HG02763 (cell line): ENCODE data around the gene ZBED6.
"Not testable (repeated sequence)": the region's sequence is repeated elsewhere in the genome, so short reads cannot be mapped to it uniquely, and the experiment has no call there.

ENCODE experiments used
- ATAC-seq: cut with Tn5 transposase; IDR thresholded peaks from one replicate; pipeline ENCODE4 v1.9.1; 2021; ENCODE audit warnings: mild to moderate bottlenecking, moderate library complexity; ENCODE audit not compliant: unreplicated experiment

ZBED6 gene

DNA sequence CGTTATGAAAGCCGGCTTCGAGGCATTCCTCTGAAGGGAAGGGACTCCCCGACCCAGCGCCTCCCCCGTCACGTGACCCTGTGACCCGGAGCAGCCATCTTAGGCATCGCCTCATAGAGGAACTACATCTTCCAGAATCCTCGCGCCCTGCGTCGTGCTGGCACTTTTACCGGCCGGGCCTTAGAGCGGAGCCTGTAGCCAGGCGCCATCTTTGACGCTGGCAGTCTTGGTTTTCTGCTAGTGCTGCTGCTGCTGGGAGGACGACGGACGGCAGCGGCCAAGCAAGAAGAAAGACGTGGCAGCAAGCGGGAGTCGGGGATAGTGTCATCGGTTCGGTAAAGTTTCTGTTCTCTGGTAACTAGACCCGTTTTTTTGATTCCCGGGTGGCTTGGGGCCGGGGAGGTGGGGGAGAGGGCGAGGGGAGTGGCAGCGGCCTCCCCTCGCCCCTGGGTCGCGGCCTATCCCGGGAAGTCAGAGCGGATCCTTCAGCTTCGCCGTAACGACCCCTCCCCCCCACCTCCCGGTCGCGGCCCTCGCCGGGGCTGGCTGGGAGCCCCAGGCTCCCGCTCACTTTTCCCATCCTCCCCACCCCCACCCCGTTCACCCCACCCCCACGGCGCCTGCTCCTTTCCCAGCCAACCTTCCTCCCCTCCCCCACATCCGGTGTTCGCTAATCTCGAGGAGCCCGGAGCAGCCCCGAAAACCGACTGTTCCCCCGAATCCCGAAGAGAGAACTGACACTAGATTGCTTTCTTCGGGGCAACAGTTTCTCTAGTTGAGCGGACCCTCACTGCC is at the start of gene ZBED6, which contains the start of gene ZC3H11A:
Gene ZBED6, plus strand, starts transcription at position 183 of the 795 bp plus-strand sequence. CDS start 1,900 bp downstream, outside the sequence.
Gene ZC3H11A, plus strand, starts transcription at position 183 of the 795 bp plus-strand sequence. CDS start 21,448 bp downstream, outside the sequence.
- ATAC-seq: peak; percentile 98

- no peak for ATAC-seq
Measured at GRCh38 chr1:203746281-203746680, 49.1 kb upstream of the ZBED6 start.

DNA sequence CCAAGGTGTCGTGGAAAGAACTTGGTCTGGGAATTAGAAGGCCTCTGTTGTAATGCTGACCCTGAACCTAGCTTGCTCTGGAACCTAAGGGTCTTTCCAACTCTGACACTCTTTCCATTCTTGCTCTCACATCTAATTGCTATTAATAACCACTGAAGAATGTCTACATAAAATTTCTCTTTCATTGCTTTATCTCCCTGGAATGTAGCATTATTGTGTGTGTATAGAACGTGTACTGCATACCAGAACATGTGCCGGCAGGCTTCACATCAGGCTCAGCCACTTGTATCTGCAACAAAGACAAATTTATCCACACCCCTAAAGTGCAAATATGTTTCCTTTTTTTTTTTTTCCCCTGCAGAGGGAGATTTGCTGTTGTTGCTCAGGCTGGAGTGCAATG is 44.4 kb upstream of the ZBED6 start:
- no peak for ATAC-seq

GRCh38 chr1:203751618-203752361 is 43.6 kb upstream of the ZBED6 start:
- ATAC-seq: not testable (repeated sequence)

DNA sequence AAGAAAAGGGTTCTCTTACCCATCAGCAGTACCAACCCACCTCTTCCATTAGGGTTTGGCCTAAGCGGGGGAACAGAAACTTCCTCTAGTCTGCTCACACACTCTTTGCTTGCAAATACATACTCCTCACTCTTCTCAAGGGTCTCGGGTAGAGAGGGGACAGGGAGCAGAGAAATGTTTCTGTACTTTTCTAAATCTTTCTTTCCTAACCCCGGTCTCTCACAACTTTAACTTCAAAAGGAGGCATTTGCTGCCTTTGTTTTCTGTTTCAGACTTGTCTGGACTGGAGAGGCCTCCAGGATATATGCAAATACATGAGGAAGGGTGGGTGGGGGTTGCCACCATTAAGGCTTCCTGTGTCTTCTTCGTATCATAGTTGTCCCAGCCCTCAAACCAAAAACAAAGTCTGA is 41.0 kb upstream of the ZBED6 start:
- peak; percentile 64 for ATAC-seq

DNA sequence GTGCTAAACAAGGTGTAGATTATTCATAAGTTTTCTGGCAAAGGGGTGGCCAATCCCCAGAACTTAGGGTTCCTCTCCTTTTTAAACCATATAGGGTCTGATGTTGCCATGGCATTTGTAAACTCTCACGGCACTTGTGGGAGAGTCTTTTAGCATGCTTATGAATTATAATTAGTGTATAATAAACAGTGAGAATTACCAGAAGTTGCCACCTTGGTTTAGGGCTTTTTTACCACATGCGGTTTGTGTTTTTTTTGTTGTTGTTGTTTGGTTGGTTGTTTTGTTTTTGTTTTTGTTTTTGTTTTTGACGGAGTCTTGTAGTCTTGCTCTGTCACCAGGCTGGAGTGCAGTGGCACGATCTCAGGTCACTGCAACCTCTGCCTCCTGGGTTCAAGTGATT is 39.4 kb upstream of the ZBED6 start:
- ATAC-seq: no peak

DNA sequence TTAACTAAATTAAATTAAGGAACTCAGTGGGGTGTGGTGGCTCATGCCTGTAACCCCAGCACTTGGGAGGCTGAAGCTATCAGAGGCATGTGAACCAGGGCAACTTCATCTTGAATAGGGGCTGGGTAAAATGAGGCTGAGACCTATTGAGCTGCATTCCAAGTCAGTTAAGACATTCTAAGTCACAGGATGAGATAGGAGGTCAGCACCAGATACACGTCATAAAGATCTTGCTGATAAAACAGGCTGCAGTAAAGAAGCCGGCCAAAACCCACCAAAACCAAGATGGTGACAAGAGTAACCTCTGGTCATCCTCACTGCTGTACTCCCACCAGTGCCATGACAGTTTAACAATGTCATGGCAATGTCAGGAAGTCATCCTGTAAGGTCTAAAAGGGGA is 36.7 kb upstream of the ZBED6 start:
- ATAC-seq: not testable (repeated sequence)

GRCh38 chr1:203760506-203760905 is 34.9 kb upstream of the ZBED6 start:
- no peak for ATAC-seq

GRCh38 chr1:203761958-203762357 is 33.5 kb upstream of the ZBED6 start:
- ATAC-seq: not testable (repeated sequence)

GRCh38 chr1:203763505-203763904 is 31.9 kb upstream of the ZBED6 start:
- ATAC-seq: no peak

DNA sequence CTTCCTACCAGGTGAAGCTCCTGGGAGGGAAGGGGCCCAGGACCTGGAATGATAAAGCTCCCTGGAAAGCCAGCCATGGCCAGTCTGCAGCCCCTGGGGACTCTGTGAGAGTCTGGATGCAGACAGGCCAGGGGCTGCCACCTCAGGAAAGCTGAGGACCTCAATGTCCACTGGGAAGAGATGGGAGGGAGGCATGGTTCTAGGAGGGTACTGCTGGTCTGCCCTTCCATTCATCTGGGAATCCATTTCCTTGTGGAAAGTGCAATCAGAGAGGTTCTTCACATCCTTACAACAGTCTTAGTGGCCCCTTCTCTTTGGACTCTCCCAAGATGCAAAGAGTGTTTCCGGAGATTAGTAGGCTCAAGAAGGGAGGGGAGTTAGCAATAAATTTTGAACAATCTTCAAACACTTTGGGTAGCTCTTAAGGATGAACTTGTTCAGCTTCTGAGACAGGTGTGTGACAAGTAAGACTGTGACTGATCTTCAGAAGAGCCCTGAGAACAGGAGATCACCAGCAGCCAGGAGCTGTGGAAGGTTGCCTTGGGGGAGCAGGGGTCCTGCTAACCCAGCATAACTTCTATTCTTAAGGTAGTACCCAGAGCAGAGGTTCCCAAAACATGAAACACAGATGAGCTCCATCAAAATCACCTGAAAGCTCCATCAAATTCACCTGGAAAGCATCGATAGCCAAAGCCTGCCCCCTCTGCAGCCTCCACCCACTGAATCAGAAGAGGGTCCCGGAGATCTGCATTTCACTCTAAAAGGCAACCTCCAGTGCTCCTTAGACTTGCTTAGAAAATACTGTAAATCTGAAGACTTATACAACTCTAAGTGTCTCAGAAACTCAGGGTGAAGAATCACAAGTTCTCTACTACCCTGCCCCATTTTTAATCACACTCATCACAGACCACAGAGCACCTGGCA is 31.1 kb upstream of the ZBED6 start:
- no peak for ATAC-seq

DNA sequence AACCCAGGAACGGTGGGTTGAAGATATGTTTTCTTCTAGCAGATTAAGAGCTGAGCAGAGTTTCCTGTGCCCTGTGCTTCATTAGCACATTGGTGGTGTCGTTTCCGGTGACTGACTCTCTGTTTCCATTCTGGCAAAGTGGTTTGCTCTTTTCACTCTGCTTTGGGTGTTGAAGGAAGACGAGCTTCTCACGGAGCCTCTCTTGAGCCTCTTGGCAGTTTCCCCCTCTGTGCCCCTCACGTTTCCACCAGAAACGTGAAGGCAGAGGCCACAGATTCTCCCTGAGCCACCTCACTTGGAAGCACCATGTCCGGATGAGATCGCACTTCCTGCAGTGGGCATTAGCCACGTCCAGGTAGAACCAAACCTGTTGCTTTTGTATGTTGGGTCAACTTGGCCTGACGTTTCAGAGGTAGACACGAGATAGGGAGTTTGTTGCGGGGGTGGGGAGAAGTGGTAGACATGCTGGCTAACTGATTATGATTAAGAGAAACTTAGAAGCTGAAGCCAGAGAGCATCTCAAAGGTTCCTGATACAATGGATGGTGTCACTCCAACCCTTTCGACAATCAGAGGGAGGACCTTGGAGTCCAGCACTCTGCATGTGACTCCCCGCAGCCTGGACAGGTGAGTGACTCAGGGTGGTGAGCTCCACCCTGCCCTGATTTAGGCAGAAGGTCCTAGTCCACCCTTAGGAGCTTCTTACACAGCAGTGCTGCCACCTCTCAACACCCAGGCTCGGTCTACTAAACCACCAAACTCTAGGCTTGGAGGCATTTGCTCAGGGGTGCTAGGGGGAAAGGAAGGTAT is 30.2 kb upstream of the ZBED6 start, which contains the start of gene LAX1:
Gene LAX1, plus strand, starts transcription at position 155 of the 809 bp plus-strand sequence. Its CDS starts 383 bp downstream, at position 538.
- peak; percentile 48 for ATAC-seq

GRCh38 chr1:203768256-203768655 is 27.2 kb upstream of the ZBED6 start:
- no peak for ATAC-seq

DNA sequence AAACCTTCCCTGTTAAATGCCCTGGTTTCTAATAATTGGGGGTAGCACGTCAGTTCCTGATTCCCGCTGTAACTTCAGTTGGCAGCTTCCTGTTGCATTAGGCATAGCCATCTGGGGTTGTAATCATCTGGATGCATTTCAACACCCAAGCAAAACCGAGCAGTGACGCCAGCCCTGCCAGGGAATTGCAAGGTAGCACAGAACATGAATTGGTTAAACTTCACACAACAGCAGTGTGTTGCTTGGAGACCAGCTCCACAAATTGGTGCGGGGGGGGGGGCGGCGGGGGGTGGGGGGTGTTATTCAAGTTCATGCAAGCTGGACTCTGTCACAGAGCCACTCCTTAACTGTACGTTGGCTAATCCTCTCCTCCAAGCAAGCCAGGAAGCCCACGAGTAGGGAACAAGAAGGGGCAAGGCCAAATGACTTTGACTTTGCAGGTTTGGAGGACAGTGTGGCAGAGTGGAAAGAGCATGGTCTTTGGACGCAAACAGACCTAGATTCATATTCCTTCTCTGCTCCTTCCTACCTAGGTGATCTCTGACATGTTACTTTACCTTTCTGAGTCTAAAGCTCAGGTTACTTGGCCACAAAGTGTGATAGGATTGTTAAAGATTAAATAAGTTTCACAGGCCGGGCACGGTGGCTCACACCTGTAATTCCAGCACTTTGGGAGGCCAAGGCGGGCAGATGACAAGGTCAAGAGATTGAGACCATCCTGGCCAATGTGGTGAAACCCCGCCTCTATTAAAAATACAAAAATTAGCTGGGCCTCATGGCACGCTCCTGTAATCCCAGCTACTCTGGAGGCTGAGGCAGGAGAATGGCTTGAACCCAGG is 25.7 kb upstream of the ZBED6 start:
- no peak for ATAC-seq

DNA sequence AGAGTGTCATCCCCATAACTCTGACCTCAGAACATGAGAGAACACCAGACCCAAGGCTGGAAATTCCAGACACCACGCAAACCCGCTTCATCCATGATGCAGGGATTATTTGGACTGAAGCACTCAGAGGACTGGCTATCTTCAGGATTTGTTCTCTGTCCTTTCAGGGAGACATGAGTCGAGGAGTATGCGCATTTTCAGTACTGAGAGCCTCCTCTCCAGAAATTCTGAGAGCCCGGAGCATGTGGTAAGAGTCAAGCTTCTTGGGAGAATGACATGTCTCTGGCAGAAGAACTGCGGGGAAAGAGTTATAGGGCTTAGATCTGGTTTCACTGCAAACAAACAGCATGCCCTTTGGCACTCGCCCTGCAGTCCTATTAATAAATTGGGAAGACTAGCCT is 23.5 kb upstream of the ZBED6 start:
- no peak for ATAC-seq

DNA sequence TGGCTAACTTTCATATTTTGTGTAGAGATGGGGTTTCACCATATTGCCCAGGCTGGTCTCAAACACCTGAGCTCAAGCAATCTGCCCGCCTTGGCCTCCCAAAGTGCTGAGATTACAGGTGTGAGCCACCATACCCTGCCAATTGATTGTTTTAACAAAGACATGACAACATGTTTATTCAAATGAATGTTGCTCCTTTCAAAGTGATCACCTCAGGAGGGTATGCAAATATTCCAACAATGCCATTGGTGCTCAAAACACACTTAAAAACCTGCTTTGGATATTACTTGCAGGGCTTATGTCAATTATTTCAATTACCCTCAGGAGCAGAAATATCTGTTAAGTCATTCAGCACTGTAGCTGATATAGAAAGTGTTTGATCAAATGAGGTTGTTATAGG is 22.6 kb upstream of the ZBED6 start:
- ATAC-seq: no peak

- ATAC-seq: no peak
Measured at GRCh38 chr1:203776636-203777035, 18.8 kb upstream of the ZBED6 start.

GRCh38 chr1:203777596-203777995 is 17.8 kb upstream of the ZBED6 start:
- ATAC-seq: no peak

DNA sequence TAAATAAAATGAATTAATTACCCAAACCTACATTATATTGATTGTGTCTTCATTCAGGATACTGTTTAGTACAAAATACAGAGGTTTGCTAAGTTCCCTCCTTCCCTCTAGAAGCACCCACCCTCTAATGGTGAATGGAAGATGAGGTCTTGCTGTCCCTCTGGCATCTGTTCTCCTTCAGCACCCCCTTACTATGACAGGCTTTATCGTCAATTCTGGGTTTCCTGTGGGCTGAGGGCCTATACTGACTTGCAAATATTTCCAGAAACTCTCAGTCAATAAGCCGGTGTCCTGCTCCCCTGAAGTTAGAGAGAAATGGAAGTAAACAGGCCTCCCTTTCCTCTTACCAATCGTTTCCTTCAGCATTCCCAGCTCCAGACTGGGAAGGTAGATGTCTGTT is 17.3 kb upstream of the ZBED6 start:
- no peak for ATAC-seq
